Measurements from ENCODE around the gene TCF12. TPM values are rescaled to one million over a fixed set of nuclear protein-coding genes. Genes with fewer than 3 reads are reported as not detected.

Gene TCF12
- total RNA-seq, 1 experiment from 2014 or later: 102 TPM

DNA sequence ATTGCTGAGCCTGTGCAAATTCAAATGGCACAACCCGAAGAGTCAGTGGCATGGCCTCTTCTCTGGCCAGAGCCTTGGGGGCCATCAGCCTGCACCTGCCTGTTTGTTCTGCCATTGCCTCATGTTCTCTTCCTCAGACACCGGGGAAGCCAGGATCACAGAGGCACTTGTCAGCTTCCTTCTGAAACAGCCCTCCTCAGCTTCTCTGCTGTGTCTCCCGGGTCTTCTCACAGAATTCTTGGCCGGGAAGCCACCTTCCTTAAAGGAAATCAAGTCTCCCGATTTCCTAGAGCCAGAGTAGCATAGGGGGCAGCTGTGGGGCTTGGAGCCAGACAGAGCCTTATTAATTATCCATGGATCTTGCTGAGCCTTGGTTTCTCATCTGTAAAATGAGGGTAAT, 410.5 kb downstream of the TCF12 start:
- Histone ChIP-seq H3K36me3 (ENCODE audit: control insufficient read depth, insufficient read depth, low read length) (no peaks in the 10 kb centered on the region), H3K27ac (ENCODE audit: low read length) (no peak overlapping the region), H3K27me3 (ENCODE audit: control insufficient read depth, insufficient read depth, low read length) (0 out of 2 replicates have a peak, but pooled peaks cover 3% of the 10 kb centered on the region), H3K4me1 (ENCODE audit: control insufficient read depth, insufficient read depth, low read length) (no peaks in the 10 kb centered on the region), H3K9me3 (ENCODE audit: control insufficient read depth, insufficient read depth, low read depth, low read length) (no peaks in the 10 kb centered on the region), H3K4me3 (ENCODE audit: low read depth in 2 of 2, low read length in 2 of 2) (no peak overlapping the region)
- ChIA-PET POLR2A (no interaction called here), CTCF (no interaction called here)
- no peak for ATAC-seq
- no peak for DNase-seq (ENCODE audit: low read depth, low spot score)
- no peak for TF ChIP-seq CTCF (IDR thresholded peaks at IDR 0.05)
- TF ChIP-seq TCF7L2 (IDR thresholded peaks at IDR 0.05; ENCODE audit: low read depth, low read length): no peak
- no peak for TF ChIP-seq REST (IDR thresholded peaks at IDR 0.05; ENCODE audit: insufficient read depth in 1 of 2, low read depth in 2 of 2, low read length in 1 of 2)
- no peak for TF ChIP-seq POLR2AphosphoS5 (IDR thresholded peaks at IDR 0.05; ENCODE audit: low read depth, low read length)
- TF ChIP-seq SIN3A (IDR thresholded peaks at IDR 0.05; ENCODE audit: borderline replicate concordance, insufficient read depth, low read depth, low read length): no peak
- intact Hi-C loops (cut with micrococcal nuclease; ENCODE audit: unreplicated experiment): no loop called here
- BruUV-seq (replicated peaks): no TSS peak
- in situ Hi-C loops (cut with HindIII; ENCODE audit: low pct_unique_long_range_greater_than_20kb, low sequenced_read_pairs): no loop called here

GRCh38 chr15:57329582-57330367, 411.3 kb downstream of the TCF12 start:
- POLR2A ChIA-PET: no interaction called here
- DNase-seq (ENCODE audit: low read depth, low spot score) (no peak), ATAC-seq (no peak)
- TF ChIP-seq POLR2AphosphoS5 (IDR thresholded peaks at IDR 0.05; ENCODE audit: low read depth, low read length) (no peak), CTCF (IDR thresholded peaks at IDR 0.05) (no peak), REST (IDR thresholded peaks at IDR 0.05; ENCODE audit: insufficient read depth in 1 of 2, low read depth in 2 of 2, low read length in 1 of 2) (no peak), TCF7L2 (IDR thresholded peaks at IDR 0.05; ENCODE audit: low read depth, low read length) (no peak), SIN3A (IDR thresholded peaks at IDR 0.05; ENCODE audit: borderline replicate concordance, insufficient read depth, low read depth, low read length) (no peak)
- no TSS peak for BruUV-seq (replicated peaks)
- Histone ChIP-seq H3K4me3 (ENCODE audit: low read depth in 2 of 2, low read length in 2 of 2) (no peak overlapping the region), H3K4me1 (ENCODE audit: control insufficient read depth, insufficient read depth, low read length) (no peaks in the 10 kb centered on the region), H3K9me3 (ENCODE audit: control insufficient read depth, insufficient read depth, low read depth, low read length) (no peaks in the 10 kb centered on the region), H3K27me3 (ENCODE audit: control insufficient read depth, insufficient read depth, low read length) (0 out of 2 replicates have a peak, but pooled peaks cover 3% of the 10 kb centered on the region), H3K36me3 (ENCODE audit: control insufficient read depth, insufficient read depth, low read length) (no peaks in the 10 kb centered on the region), H3K27ac (ENCODE audit: low read length) (no peak overlapping the region)
- intact Hi-C loops (cut with micrococcal nuclease; ENCODE audit: unreplicated experiment): no loop called here
- in situ Hi-C loops (cut with HindIII; ENCODE audit: low pct_unique_long_range_greater_than_20kb, low sequenced_read_pairs): no loop called here
- CTCF ChIA-PET: no interaction called here
